HG02610 (cell line): ENCODE measurements around the gene SECTM1.

Experiments
- ATAC-seq: cut with Tn5 transposase; IDR thresholded peaks from one replicate; pipeline ENCODE4 v1.9.1; 2021; ENCODE audit warnings: mild to moderate bottlenecking, moderate library complexity; ENCODE audit not compliant: unreplicated experiment

SECTM1 gene

DNA sequence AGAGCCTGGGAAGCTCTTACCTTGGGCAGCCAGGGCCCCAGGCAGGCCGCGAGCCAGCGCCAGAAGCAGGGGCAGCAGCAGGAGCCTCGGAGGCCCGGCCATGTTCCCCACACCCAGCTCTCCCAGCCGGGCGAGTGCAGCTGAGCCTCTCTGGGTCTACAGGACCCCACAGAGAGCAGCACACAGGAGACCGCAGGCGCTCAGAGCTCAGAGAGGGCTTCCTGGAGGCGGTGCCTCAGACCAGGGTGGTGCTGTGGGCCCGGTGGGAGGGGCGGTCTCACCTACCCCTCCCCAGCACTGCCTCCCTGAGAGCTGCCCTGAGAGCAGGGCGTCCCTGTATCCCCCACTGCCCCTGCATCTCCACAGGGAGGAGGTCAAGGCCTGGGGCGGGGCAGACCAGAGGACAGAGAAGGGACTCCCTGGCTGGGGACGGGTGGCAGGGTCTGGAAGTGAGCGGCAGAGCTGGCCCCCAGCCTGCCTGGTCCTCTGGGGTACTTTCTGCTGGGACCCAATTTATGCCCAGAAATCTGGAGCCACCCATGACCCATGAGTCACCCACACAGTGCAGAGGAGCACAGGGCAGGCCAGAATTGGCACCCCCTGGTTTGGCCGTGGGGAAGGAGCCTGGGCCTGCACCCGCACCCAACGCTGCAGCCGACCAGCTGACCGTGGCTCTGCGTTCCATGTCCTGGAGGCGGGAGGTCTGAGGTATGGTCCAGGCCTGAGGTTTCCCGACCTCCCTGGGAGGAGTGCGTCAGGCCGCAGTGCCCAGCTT, 16.0 kb downstream of the SECTM1 start, which contains the start of gene CD7:
CD7 (minus strand) TSS at position 215 of the 775 bp plus-strand sequence; CDS start at position 102, 113 bp downstream.
- no peak for ATAC-seq

GRCh38 chr17:82316651-82317393, 16.7 kb downstream of the SECTM1 start:
- ATAC-seq: no peak

- ATAC-seq: no peak
Measured at GRCh38 chr17:82315703-82316358, 17.7 kb downstream of the SECTM1 start.

- no peak for ATAC-seq
Measured at GRCh38 chr17:82314727-82315605, 18.6 kb downstream of the SECTM1 start.

- ATAC-seq: no peak
Measured at GRCh38 chr17:82314012-82314726, 19.4 kb downstream of the SECTM1 start.

GRCh38 chr17:82313195-82314011, 20.2 kb downstream of the SECTM1 start:
- no peak for ATAC-seq

GRCh38 chr17:82311971-82312370, 21.6 kb downstream of the SECTM1 start:
- no peak for ATAC-seq

GRCh38 chr17:82310877-82311276, 22.7 kb downstream of the SECTM1 start:
- no peak for ATAC-seq

DNA sequence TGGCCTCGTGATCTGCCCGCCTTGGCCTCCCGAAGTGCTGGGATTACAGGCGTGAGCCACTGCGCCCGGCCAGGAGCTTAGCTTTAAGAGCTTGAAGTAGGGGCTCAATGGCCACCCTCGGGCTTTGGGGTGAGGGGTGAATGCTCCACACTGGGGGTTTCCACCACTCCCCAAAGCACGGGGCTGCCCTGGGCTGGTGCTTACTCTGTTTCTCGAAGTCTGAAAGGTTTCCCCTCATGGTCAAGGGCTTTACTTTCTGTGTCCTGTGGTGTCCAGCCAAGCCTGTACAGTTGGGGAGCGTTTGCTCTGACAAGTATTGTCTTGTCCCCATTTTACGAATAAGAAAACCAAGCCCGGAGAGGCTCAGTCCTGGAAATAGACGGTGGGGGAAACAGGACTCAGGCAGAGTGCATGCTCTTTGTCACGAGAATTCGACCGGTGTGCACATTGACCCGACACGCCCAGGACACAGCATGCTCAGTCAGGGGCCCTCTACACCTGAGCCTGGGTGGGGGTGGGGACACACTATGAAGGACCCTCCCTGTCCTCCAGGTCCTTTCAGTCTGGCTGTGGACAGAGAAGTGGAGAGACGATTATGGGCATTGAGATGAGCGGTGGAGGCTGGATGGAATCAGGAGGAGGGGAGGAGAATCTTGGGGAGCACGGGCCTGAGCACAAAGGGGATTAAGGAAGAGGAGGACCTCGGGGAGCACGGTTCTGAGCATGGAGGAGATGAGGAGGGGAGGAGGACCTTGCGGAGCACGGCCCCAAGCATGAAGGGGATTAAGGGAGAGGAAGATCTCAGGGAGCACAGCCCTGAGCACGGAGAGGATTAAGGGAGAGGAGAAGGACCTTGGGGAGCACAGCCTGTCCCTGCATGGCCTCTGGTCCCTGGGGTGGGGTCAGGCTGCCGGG, 23.7 kb downstream of the SECTM1 start:
- no peak for ATAC-seq

GRCh38 chr17:82305727-82306300, 27.8 kb downstream of the SECTM1 start:
- no peak for ATAC-seq

DNA sequence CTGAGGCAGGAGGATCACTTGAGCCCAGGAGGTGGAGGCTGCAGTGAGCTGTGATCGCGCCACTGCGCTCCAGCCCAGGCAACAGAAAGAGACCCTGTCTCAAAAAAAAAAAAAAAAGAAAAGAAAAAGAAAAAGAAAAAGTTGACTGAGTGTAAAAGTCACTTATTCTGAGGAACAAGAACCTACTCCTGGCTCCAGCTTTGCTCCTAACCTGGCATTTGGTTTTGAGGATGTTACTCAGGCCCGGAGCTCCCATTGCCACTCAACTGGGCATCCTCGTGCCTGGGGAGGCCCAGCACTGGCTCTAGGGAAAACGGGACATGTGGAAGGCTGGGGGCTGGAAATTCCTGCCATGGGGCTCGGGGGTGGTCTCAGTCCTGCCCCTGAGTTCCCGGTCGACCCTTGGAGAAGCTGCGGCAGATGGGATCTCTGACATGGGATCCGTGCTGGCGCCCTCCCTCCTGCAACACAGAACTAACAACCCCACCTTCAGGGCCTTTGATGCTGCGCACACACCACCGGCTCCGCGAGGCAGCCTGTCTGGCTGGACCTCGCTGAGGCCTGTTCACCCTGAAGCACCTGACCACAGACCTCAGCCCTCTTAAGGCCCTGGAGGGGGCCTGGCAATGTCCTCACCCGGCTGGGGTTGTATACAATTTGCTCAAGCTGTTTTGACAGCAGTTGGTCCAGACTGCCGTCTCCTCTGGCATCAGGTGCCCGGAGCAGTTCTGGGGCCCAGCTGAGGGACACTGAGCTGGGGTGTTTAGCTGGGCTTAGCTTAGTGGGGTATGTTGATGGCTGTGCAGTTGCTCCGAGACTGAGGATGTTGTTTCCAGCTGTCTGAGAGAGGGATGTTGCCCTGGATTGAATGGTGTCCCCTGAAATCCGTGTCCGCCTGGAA, 28.5 kb downstream of the SECTM1 start:
- no peak for ATAC-seq

GRCh38 chr17:82303944-82304808, 29.4 kb downstream of the SECTM1 start:
- no peak for ATAC-seq

- no peak for ATAC-seq
Measured at GRCh38 chr17:82302991-82303943, 30.3 kb downstream of the SECTM1 start.

DNA sequence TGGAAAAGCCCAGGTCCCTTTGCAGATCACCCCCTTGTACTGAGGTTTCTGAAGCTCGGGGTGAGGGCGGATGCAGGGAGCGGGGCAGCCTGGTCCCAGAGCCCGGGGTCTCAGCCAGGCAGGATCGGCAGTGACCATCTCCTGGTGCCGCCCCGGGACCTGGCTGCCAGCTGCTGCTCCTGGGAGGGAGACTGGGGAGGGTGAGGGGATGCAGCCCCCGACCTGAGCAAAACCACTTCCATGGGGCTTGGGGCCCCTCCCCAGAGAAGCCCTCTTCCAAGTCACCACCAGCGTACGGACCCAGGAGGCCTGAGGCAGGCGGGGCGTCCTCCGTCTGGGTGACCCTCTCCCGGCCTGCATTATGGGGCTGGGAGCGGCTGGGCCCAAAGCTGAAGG, 31.0 kb downstream of the SECTM1 start:
- no peak for ATAC-seq
